WTC11 (cell line): ENCODE measurements around the gene CENPL. TPM values are rescaled to one million over a fixed set of nuclear protein-coding genes. Genes with fewer than 3 reads are reported as not detected.

ENCODE experiments used
- ATAC-seq: fragments of 200-7000 bp; cut with Tn5 transposase; 2 replicates; pipeline ENCODE4 v1.10.0; 2021; ENCODE audit warnings: mild to moderate bottlenecking, moderate library complexity
- CTCF ChIA-PET: fragments of 300-600 bp; sonication (Branson Sonifier 250); formaldehyde crosslinking; loops from one replicate; lab custom pipeline; 2021; ENCODE audit warnings: antibody characterized with exemption; lab: Charles Lee
- POLR2A ChIA-PET: fragments of 350-600 bp; sonication (Branson Sonifier 250); formaldehyde crosslinking; loops from one replicate; lab custom pipeline; 2021; ENCODE audit warnings: antibody characterized with exemption; lab: Charles Lee
- DNase-seq: peaks from one replicate; pipeline ENCODE4 v3.0.0; 2021; ENCODE audit warnings: low spot score
- H3K27ac Mint-ChIP-seq: 2 replicates; pipeline ENCODE4 v1.8.0; 2021; ENCODE audit warnings: mixed read lengths
- H3K27me3 Mint-ChIP-seq: 2 replicates; pipeline ENCODE4 v1.8.0; 2021; ENCODE audit warnings: low read depth, mild to moderate bottlenecking, moderate library complexity, mixed read lengths
- H3K36me3 Mint-ChIP-seq: 2 replicates; pipeline ENCODE4 v1.8.0; 2021; ENCODE audit warnings: mixed read lengths
- H3K4me1 Mint-ChIP-seq: 2 replicates; pipeline ENCODE4 v1.8.0; 2022; ENCODE audit warnings: mixed read lengths
- H3K4me3 Mint-ChIP-seq: 2 replicates; pipeline ENCODE4 v1.8.0; 2021; ENCODE audit warnings: mild to moderate bottlenecking, moderate library complexity, mixed read lengths
- H3K9me3 Mint-ChIP-seq: 2 replicates; pipeline ENCODE4 v1.8.0; 2021; ENCODE audit warnings: mixed read lengths
- ATF1 ChIP-seq: sonication (generic); formaldehyde crosslinking; IDR thresholded peaks from 2 replicates; pipeline ENCODE4 v1.8.1; 2023; ENCODE audit warnings: mild to moderate bottlenecking, moderate library complexity, missing genetic modification reagents
- NFE2L1 ChIP-seq: sonication (generic); formaldehyde crosslinking; IDR thresholded peaks from 2 replicates; pipeline ENCODE4 v1.8.1; 2023; ENCODE audit warnings: missing genetic modification reagents
- NFYB ChIP-seq: sonication (generic); formaldehyde crosslinking; conservative IDR thresholded peaks from 2 replicates; pipeline ENCODE4 v1.8.0; 2022; ENCODE audit warnings: low read depth, missing genetic modification reagents
- PRRX2 ChIP-seq: fragments of 250-450 bp; sonication (Bioruptor Pico); IDR thresholded peaks from 2 replicates; pipeline ENCODE4 v1.8.0; 2021; ENCODE audit warnings: mild to moderate bottlenecking
- RORB ChIP-seq: fragments of 250-450 bp; sonication (Bioruptor Pico); IDR thresholded peaks from 2 replicates; pipeline ENCODE4 v1.9.0; 2021; ENCODE audit warnings: mild to moderate bottlenecking
- TEAD1 ChIP-seq: sonication (generic); formaldehyde crosslinking; IDR thresholded peaks from 2 replicates; pipeline ENCODE4 v1.8.0; 2022; ENCODE audit warnings: mild to moderate bottlenecking, missing genetic modification reagents
- TEAD4 ChIP-seq: sonication (generic); formaldehyde crosslinking; IDR thresholded peaks from 2 replicates; pipeline ENCODE4 v1.8.0; 2022; ENCODE audit warnings: mild to moderate bottlenecking, missing genetic modification reagents
- ZNF138 ChIP-seq: sonication (generic); formaldehyde crosslinking; conservative IDR thresholded peaks from 2 replicates; pipeline ENCODE4 v1.8.1; 2022; ENCODE audit warnings: mild to moderate bottlenecking, moderate library complexity, missing genetic modification reagents
- total RNA-seq: library from RNA; stranded (reverse); gene quantifications from 3 replicates; pipeline ENCODE4 v1.2.3, GENCODE V29; 2021
- TF ChIP-seq, protein P1 (sequence below): sonication (generic); formaldehyde crosslinking; IDR thresholded peaks from 2 replicates; pipeline ENCODE4 v1.8.0; 2022; ENCODE audit warnings: mild to moderate bottlenecking, missing genetic modification reagents
- TF ChIP-seq, protein P2 (sequence below): fragments of 250-450 bp; sonication (Bioruptor Pico); IDR thresholded peaks from 2 replicates; pipeline ENCODE4 v1.9.0; 2021; ENCODE audit warnings: mild to moderate bottlenecking, borderline replicate concordance
- TF ChIP-seq, protein P3 (sequence below): sonication (generic); formaldehyde crosslinking; IDR thresholded peaks from 2 replicates; pipeline ENCODE4 v1.8.0; 2023; ENCODE audit warnings: missing genetic modification reagents, mild to moderate bottlenecking, borderline replicate concordance
- TF ChIP-seq, protein P4 (sequence below): sonication (generic); formaldehyde crosslinking; IDR thresholded peaks from 2 replicates; pipeline ENCODE4 v1.8.0; 2022; ENCODE audit warnings: mild to moderate bottlenecking, missing genetic modification reagents
- TF ChIP-seq, protein P5 (sequence below): sonication (generic); formaldehyde crosslinking; IDR thresholded peaks from 2 replicates; pipeline ENCODE4 v1.8.0; 2022; ENCODE audit warnings: mild to moderate bottlenecking, missing genetic modification reagents

Gene CENPL
- total RNA-seq, 1 experiment from 2014 or later = 20.1 TPM

DNA sequence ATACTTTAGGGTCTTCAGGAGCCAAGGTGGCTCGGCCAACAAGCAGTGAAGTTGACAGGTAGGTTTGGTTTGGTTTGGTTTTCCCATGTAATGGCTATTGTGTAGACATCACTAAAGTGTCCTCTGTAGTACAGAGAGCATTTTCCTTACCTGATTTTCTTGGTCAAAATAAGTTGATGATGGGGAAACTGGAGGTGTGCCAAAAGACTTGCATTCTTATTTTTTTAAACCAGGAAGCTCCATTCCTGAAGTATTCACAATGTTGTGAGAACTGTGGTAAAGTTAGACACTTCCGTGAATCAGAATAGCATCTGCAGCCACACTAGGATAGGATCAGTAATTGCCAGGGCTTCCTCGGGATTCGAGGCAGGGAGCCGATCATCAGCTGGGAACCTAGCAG is 46.4 kb upstream of the CENPL start:
- Mint-ChIP-seq H3K27me3 (no peaks in the 10 kb centered on the region), H3K9me3 (no peaks in the 10 kb centered on the region), H3K4me3 (no peak overlapping the region)
- TF ChIP-seq, protein P1, sequence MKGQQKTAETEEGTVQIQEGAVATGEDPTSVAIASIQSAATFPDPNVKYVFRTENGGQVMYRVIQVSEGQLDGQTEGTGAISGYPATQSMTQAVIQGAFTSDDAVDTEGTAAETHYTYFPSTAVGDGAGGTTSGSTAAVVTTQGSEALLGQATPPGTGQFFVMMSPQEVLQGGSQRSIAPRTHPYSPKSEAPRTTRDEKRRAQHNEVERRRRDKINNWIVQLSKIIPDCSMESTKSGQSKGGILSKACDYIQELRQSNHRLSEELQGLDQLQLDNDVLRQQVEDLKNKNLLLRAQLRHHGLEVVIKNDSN (CRISPR knock-in tag) = no peak
- TF ChIP-seq, protein P2, sequence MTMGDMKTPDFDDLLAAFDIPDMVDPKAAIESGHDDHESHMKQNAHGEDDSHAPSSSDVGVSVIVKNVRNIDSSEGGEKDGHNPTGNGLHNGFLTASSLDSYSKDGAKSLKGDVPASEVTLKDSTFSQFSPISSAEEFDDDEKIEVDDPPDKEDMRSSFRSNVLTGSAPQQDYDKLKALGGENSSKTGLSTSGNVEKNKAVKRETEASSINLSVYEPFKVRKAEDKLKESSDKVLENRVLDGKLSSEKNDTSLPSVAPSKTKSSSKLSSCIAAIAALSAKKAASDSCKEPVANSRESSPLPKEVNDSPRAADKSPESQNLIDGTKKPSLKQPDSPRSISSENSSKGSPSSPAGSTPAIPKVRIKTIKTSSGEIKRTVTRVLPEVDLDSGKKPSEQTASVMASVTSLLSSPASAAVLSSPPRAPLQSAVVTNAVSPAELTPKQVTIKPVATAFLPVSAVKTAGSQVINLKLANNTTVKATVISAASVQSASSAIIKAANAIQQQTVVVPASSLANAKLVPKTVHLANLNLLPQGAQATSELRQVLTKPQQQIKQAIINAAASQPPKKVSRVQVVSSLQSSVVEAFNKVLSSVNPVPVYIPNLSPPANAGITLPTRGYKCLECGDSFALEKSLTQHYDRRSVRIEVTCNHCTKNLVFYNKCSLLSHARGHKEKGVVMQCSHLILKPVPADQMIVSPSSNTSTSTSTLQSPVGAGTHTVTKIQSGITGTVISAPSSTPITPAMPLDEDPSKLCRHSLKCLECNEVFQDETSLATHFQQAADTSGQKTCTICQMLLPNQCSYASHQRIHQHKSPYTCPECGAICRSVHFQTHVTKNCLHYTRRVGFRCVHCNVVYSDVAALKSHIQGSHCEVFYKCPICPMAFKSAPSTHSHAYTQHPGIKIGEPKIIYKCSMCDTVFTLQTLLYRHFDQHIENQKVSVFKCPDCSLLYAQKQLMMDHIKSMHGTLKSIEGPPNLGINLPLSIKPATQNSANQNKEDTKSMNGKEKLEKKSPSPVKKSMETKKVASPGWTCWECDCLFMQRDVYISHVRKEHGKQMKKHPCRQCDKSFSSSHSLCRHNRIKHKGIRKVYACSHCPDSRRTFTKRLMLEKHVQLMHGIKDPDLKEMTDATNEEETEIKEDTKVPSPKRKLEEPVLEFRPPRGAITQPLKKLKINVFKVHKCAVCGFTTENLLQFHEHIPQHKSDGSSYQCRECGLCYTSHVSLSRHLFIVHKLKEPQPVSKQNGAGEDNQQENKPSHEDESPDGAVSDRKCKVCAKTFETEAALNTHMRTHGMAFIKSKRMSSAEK (CRISPR knock-in tag) = no peak
- TF ChIP-seq TEAD4 (CRISPR knock-in tag) = no peak
- TF ChIP-seq, protein P3, sequence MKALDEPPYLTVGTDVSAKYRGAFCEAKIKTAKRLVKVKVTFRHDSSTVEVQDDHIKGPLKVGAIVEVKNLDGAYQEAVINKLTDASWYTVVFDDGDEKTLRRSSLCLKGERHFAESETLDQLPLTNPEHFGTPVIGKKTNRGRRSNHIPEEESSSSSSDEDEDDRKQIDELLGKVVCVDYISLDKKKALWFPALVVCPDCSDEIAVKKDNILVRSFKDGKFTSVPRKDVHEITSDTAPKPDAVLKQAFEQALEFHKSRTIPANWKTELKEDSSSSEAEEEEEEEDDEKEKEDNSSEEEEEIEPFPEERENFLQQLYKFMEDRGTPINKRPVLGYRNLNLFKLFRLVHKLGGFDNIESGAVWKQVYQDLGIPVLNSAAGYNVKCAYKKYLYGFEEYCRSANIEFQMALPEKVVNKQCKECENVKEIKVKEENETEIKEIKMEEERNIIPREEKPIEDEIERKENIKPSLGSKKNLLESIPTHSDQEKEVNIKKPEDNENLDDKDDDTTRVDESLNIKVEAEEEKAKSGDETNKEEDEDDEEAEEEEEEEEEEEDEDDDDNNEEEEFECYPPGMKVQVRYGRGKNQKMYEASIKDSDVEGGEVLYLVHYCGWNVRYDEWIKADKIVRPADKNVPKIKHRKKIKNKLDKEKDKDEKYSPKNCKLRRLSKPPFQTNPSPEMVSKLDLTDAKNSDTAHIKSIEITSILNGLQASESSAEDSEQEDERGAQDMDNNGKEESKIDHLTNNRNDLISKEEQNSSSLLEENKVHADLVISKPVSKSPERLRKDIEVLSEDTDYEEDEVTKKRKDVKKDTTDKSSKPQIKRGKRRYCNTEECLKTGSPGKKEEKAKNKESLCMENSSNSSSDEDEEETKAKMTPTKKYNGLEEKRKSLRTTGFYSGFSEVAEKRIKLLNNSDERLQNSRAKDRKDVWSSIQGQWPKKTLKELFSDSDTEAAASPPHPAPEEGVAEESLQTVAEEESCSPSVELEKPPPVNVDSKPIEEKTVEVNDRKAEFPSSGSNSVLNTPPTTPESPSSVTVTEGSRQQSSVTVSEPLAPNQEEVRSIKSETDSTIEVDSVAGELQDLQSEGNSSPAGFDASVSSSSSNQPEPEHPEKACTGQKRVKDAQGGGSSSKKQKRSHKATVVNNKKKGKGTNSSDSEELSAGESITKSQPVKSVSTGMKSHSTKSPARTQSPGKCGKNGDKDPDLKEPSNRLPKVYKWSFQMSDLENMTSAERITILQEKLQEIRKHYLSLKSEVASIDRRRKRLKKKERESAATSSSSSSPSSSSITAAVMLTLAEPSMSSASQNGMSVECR (CRISPR knock-in tag) = no peak
- TF ChIP-seq, all 79 proteins: peak for 0
- peaks cover 53% of the 10 kb centered on the region for H3K36me3 Mint-ChIP-seq
- DNase-seq (no peak), ATAC-seq (no peak)
- H3K4me1 Mint-ChIP-seq = peaks cover 32% of the 10 kb centered on the region
- CTCF ChIA-PET = no interaction called here
- POLR2A ChIA-PET = no interaction called here
- no peak overlapping the region; the same call in 1 of the 2 replicates for H3K27ac Mint-ChIP-seq

DNA sequence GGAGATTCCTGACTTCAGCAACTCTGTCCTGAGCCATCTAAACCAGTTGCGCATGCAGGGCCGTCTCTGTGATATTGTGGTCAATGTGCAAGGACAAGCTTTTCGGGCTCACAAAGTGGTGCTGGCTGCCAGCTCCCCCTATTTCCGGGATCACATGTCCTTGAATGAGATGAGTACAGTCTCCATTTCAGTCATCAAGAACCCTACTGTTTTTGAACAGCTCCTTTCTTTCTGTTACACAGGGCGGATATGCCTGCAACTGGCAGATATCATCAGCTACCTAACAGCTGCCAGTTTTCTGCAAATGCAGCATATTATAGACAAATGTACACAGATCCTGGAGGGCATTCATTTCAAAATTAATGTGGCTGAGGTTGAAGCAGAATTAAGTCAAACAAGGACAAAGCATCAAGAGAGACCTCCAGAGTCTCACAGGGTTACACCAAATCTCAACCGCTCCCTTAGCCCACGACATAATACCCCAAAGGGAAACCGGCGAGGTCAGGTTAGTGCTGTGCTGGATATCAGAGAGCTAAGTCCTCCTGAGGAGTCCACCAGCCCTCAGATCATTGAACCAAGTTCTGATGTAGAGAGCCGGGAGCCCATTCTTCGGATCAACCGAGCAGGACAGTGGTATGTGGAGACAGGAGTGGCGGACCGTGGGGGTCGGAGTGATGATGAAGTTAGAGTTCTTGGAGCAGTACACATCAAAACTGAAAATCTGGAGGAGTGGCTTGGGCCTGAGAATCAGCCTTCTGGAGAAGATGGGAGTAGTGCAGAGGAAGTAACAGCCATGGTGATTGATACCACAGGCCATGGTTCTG is 45.8 kb upstream of the CENPL start:
- DNase-seq (no peak), ATAC-seq (no peak)
- peaks cover 54% of the 10 kb centered on the region for H3K36me3 Mint-ChIP-seq
- H3K27ac Mint-ChIP-seq = no peak overlapping the region; the same call in 1 of the 2 replicates
- peaks cover 38% of the 10 kb centered on the region for H3K4me1 Mint-ChIP-seq
- ChIA-PET CTCF (no interaction called here), POLR2A (interaction anchor here (0.6 kb wide), 1 partner anchor 9 kb away, joined by 3 read pairs; no protein-coding TSS in a partner anchor)
- no peaks in the 10 kb centered on the region for H3K9me3 Mint-ChIP-seq
- peak overlapping the region; percentile 36; the same call in 1 of the 2 replicates for H3K4me3 Mint-ChIP-seq
- no peaks in the 10 kb centered on the region for H3K27me3 Mint-ChIP-seq
- TF ChIP-seq PRRX2 (CRISPR knock-in tag) (no peak), NFE2L1 (CRISPR knock-in tag) (no peak), TEAD1 (CRISPR knock-in tag) (no peak), ZNF138 (CRISPR knock-in tag) (no peak), NFYB (no peak), RORB (CRISPR knock-in tag) (no peak), ATF1 (no peak)
- TF ChIP-seq, protein P4, sequence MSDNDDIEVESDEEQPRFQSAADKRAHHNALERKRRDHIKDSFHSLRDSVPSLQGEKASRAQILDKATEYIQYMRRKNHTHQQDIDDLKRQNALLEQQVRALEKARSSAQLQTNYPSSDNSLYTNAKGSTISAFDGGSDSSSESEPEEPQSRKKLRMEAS = no peak
- TF ChIP-seq, protein P5, sequence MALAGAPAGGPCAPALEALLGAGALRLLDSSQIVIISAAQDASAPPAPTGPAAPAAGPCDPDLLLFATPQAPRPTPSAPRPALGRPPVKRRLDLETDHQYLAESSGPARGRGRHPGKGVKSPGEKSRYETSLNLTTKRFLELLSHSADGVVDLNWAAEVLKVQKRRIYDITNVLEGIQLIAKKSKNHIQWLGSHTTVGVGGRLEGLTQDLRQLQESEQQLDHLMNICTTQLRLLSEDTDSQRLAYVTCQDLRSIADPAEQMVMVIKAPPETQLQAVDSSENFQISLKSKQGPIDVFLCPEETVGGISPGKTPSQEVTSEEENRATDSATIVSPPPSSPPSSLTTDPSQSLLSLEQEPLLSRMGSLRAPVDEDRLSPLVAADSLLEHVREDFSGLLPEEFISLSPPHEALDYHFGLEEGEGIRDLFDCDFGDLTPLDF (CRISPR knock-in tag) = no peak
